GM21526 (cell line): Measurements from ENCODE around the gene SLCO4A1.

Experiments
- ATAC-seq: cut with Tn5 transposase; IDR thresholded peaks from one replicate; pipeline ENCODE4 v1.9.1; 2021; ENCODE audit warnings: moderate library complexity; ENCODE audit not compliant: unreplicated experiment, low FRiP score

The SLCO4A1 gene

DNA sequence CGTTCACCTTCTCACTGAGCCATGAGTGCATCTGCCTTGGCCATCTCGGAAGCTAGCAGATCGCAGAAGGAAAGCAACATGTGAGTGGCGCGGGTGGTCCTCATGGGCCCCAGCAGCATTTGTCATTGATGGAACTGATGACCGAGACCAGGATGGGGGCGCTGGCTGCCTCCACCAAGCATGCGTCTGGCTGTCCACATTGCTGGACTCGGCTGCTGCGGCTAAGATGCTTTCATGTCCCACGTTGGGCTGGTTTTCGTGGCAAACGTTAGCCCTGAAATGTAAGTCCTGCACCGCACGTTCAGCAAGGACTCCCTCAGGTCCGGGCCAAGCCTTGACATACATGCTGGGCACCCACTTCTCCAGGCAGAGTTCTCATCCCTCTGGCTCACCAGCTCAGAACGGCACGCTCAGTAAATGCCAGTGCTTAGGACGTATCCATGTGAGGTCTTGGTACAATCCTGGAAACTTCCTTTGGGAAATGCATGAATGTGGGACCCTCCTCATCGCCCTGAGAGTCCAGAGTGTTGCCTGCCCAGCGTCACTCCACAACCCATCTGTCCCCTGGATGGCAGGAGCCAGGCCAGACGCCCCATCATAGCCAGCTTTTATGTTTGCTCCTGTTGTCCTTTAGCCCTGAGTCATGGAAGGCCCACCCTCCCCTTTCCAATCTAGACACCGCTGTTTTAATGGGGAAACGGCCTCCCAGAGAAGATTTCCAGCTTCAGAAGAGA, 8.4 kb downstream of the SLCO4A1 start:
- no peak for ATAC-seq

DNA sequence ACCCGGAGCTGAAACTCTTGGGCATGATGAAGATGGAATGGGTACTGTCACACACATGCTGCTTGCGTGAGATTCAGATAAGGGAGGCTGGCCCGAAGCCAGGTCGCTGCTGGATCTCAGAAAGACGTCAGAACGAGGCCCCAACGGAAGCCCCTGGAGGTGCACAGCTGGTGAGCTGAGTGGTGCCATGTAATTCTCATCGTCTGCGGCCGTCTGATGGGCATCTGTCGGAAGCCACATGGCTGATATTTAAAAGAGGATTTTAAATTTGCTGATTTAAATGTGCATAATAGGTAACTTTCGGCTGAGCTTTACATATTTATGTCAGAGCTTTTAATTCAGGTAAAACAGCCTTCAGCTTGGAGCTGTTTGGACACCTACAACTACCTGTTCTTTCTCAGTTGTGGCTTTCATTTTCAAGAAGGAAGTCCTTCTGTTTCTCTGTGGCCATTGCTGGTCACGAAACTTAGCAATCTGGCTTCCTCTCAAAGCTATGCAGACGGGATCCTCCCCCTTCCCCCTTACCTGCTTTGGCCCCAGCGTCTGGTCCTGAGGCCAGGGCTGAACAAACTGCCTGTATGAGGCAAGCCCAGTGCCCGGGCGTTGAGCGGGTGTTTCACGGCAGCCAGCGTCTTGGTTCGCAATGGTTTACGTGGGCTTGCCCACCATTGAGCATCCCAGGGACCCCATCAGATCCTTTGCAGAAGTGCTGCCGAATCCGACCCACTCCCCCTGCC, 9.2 kb downstream of the SLCO4A1 start:
- ATAC-seq: peak; percentile 62

DNA sequence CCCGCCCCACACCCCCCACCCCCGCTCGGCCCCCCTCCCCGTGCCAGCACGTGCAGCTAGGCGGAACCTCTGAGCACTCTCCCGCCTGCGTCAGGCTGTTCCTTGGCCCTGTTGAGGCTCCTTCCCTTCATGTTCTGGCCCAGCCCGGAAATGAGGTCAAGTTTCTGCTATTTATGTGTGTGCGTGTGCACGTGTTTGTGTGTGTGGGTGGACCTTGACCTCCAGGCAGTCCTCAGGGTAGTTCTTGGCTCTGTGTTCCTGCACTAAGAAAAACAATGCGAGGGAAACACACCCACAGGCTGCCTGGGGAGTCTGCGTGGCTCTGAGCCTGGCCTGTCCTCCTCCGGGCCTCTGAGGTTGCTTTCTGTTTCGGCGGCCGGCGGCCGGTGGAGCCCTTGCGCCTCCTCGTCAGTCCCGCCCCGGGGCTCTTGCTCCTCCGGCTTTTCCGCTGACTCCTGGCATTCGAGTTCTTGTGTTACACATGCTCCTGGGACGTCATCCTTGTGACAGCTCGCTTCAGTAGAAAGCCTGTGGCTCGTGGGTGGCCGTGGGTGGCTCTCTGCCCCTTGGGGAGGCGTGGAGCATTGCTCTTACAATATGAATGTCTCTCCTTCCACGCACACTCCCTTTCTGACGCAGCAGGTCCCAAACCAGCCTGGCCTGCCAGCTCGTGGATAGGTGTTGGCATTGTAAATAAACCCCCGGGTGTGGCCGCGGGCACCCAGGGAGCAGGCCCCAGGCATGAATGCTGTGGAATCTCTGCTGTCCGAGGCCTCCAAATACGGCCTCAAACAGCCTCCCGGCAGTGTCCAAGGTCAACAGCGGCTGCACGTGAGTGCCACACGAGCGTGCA, 10.0 kb downstream of the SLCO4A1 start:
- peak; percentile 44 for ATAC-seq

DNA sequence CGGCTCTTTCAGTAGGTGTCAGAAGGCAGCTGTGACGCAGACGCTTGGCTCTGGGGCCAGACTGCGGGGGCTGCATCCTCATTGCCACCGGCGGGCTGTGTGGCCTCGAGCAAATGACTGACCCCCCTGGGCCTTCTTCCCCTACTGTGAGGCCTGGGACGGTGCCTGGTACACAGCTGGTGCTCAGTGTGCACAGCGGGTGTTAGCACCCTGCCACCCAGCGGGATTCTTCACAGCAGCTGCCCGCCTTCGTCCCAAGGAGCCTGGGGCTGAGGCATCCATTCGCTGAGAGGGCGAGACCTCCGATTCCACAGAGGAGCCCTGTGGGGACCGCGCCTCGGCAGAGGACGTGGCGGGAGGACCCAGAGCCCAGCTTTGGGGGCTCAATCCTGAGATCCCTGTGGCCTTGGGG, 10.6 kb downstream of the SLCO4A1 start:
- no peak for ATAC-seq

DNA sequence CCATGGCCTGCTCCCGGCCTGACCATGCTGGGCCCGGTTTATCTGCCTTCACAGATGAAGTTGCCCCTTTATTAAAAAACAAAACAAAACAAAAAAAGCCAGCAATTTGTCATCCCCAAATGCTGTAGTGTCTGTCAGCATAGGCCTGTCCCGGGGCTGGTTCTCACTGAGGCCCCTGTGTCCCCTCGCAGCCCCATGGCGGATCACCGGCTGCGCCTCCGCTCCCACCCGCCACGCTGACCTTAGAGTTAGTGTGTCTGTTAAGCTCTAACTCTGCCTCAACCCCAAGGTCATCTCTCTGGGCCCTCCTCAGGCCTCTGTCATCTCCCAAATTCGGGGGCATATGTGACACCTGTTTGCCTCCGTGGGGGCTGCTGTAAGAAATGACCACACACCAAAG, 11.1 kb downstream of the SLCO4A1 start:
- ATAC-seq: no peak

DNA sequence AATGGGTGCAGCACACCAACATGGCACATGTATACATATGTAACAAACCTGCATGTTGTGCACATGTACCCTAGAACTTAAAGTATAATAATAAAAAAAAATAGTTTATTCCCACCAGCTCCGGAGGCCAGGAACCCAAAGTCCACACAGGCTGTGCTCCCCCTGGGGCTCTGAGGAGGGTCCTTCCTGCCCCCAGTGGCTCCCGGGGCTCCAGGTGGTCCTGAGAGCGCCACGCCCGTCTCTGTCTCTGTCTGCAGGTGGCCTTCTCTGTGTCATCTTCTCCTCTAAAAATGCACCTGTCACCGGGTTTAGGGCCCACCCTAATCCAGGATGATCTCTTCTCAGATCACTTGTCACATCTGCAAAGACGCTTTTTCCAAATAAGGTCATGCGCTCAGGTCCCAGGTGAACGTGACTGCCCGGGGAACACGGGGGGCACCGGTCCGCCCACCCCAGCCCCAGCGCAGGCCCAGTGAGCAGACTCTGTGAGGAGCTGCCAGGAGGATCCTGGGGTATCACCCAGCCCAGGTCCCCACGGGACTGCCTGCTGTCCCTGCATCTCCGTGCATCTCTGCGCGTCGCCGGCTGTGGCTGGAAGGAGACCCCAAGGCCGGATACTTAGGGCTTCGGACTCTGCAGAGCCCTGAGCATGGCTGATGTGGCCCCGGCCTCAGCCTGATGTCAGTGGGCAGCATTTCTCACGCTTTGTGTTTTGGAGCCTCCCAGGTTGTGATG, 11.8 kb downstream of the SLCO4A1 start:
- ATAC-seq: no peak

DNA sequence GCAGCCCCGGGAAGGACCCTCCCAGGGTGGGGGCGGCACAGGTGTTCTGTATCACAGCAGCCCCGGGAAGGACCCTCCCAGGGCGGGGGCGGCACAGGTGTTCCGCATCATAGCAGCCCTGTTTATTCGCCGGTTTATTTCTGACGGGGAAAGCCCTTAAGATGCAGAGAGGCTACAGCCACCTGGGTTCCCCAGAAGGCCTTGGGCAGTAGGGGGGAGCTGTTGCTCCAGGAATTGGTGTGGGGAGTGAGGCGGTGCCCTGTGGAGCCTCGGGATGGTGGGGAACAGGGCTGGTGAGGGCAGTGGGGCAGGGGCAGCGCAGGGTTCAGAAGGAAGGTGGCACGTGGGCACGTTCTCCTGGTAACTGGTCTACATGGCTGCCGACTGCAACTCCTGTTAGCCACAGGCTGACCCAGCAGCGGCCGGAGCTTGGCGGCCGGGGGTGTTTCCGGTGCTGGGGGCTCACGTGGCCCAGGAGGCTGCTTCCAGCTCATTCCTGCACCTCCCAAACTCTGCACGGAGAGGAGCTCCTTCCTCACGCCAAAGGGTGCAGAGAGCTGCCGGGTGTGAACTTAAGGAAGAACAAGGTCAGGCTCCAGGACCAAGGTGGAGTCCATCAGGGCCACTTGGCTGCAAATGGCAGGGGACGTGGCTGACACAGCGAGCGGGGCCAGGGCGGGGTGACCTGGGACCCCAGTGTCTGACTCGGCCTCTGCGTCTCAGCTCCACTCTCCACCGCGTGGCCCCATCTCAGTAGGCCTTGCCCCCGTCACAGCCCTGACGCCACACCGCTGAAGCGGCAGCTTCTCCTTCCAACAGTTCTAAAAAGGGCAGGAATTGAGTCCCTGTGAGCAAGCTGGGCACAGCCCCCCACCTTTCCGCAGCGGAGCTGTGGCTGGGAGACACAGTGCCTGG, 13.2 kb downstream of the SLCO4A1 start:
- ATAC-seq: no peak

DNA sequence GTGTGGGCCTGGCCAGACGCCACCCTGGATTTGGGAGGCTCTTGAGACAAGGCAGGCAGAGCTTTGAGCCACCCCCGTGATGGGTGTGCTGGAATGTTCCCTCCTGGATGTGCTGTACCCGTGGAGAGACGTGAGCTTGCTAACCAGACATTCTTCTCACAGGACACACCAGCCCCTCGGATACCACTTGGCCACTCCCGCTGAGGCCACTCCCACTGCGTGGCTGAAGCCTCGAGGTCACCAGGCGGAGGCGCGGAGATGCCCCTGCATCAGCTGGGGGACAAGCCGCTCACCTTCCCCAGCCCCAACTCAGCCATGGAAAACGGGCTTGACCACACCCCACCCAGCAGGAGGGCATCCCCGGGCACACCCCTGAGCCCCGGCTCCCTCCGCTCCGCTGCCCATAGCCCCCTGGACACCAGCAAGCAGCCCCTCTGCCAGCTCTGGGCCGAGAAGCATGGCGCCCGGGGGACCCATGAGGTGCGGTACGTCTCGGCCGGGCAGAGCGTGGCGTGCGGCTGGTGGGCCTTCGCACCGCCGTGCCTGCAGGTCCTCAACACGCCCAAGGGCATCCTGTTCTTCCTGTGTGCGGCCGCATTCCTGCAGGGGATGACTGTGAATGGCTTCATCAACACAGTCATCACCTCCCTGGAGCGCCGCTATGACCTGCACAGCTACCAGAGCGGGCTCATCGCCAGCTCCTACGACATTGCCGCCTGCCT, 14.1 kb downstream of the SLCO4A1 start:
- ATAC-seq: no peak

DNA sequence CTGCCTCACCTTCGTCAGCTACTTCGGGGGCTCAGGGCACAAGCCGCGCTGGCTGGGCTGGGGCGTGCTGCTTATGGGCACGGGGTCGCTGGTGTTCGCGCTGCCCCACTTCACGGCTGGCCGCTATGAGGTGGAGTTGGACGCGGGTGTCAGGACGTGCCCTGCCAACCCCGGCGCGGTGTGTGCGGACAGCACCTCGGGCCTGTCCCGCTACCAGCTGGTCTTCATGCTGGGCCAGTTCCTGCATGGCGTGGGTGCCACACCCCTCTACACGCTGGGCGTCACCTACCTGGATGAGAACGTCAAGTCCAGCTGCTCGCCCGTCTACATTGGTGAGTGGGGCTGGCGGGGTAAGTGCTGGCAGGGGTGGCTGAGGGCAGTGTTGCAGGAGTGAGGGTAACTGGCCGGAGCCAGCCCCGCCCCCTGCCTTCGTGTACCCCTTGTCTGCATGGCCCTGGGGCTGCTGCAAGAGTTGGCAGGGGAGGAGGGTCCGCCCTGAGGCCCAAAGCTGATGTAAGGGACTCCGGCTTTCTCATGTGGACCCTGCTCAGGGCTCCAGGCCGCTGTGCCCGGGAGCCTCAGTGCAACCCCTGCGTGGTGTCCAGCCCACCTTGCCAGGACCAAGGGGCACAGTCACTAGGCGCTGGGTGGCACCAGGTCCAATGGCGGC, 14.8 kb downstream of the SLCO4A1 start:
- no peak for ATAC-seq

DNA sequence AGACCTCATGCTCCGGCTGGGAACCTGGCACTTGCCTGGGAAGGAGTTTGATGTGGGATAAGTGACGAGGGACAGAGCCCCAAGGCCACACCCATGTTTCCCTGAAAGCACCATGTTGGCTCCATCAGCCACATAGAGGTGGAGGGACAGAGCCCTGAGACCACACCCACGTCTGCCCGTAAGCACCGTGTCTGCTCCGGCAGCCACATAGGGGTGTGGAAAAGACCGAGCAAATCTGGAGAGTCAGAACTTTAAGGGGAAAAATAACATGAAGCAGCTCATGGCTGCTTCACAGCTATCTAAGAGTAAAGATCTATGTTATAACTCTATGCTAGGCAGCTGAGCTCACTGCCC, 15.3 kb downstream of the SLCO4A1 start:
- ATAC-seq: no peak

DNA sequence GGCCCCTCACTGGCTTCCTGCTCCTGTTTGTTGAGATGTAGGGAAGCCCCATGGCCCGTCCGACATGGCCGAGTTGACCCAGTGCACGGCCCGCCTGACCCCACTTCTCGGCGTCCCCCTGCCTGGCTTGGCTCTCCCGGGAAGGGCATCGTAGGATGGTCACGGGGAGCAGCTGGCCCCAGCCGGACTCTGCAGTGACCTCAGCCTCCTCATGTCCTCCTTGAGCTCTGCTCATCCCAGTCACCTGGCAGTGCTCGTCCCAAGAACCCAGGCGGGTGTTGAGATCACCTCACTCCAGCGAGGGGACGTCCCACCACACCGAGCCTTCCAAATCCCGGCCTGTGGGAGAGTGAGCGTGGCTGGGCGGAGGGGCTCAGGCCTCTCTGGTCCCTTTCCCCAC, 15.7 kb downstream of the SLCO4A1 start:
- ATAC-seq: no peak

DNA sequence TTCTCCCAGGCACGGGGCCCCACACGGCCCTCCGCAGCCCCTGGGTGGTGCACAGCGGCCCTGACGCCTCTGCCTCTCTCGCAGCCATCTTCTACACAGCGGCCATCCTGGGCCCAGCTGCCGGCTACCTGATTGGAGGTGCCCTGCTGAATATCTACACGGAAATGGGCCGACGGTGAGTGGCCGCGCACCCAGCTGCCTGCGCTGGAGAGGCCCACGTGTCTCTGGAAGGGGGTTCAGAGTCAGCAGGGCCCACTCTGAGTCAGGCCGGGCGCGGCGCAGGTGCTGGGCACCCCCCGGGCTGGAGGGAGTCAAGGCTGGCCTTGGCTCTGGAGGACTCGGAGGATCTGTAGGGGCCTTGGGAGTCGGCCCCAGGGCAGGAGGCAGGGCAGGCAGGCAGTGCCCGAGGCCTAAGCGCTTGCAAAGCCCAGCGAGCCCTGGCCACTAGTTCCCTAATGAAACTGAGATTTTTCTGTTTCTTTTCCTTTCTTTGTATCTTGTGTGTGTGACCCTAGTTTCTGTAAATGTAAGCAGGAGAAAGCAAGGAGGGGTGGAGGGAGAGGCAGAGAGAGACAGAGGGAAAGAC, 16.4 kb downstream of the SLCO4A1 start:
- no peak for ATAC-seq

DNA sequence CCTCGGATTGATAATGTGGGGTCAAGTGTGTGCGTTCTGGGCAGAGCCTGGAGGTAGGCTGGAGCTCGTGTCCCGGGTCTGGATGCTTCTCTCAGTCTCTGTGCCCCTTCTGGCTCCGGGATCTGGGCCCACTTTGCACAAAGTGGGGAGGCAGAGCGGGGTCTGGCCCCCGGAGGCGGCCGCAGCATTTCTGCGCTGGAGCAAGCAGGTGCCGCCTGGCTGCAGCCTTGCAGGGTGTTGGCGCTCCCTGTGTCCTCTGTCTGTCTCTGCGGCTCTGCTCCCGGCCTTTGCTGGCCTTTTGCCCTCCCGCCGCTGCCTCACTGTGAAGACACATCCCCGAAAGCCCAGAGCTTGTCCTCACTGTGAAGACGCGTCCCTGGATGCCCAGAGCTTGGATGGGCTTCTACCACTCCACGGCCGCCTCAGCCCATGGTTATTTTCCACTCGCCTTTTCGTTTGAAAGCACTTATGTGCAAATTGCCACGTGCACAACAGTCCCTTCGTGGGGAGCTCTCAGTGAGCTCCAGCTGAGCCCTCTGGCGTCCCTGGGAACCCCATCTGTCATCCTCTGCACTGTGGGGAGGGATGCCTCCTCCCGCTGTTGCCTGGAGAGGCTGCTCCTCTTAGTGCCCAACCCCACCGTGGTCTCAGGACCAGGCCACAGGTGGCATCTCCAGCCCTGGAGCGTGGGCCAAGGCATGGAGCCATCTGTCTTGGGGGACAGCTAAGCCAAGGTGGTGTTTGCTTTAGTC, 17.4 kb downstream of the SLCO4A1 start:
- ATAC-seq: no peak

DNA sequence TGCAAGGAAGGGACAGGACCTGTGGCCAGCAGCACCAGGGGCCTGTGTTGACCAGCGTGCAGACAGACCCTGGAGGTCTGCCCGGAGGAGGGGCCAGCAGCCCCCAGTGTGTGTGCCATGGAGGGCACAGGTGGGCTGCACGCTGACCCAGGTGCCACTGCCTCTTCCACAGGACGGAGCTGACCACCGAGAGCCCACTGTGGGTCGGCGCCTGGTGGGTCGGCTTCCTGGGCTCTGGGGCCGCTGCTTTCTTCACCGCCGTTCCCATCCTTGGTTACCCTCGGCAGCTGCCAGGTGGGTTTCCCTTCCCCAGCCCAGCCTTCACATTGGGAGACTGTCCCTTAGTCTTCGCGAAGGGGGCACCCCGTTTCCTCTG, 17.9 kb downstream of the SLCO4A1 start:
- no peak for ATAC-seq

DNA sequence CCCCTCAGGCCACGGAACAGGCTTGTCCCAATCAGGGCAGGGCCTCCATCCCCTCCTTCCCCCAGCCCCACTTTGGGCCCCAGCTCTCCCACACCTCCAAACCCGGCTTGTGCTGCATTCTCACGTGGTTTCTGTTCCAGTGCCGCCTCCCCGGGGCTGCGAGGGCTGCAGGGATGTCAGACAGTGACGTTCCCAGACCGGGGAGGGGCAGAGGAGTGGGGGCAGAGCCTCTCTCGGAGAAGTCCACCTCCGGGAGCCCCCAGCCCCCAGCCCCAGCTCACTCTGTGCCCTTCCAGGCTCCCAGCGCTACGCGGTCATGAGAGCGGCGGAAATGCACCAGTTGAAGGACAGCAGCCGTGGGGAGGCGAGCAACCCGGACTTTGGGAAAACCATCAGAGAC, 18.5 kb downstream of the SLCO4A1 start:
- ATAC-seq: no peak

DNA sequence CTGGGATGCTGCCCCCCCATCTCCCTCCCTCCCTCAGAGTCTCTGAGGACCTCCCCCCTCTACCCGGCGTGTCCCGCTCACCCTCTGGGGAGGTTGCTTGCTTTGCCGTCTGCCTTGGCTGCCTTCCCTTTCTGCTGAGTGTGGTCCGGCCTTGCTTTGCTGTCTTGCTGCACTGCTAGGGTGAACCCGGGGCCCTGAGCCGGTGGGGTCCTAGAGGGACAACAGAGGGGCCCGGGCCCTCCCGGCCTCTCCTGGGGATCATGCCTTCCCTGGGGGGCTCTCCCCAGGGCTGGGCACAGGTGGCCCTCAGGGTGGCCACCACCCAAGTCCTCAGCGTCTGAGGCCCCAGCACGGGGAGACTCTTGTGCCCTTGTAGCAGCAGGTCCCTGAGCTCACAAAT, 19.3 kb downstream of the SLCO4A1 start:
- ATAC-seq: no peak

DNA sequence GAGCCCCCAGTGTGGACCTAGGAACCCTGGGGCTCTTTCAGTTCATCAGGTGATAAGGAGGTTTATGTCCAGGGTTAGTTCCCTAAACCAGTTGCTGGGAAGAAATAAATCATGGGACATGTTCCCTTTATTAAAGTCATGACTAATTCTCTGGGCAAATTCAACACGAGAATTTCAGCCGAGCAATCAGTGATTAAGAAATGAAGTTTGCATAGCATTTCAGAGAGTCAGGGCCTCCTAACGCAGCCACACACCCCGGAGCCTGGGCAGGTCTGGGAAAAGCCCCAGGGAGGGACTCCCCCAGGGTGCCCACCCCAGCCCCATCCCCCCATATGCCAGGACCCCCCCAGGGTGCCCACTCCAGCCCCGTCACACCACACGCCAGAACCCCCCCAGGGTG, 20.1 kb downstream of the SLCO4A1 start:
- no peak for ATAC-seq
